Measurements from ENCODE around the gene PHF21B.

Gene PHF21B

DNA sequence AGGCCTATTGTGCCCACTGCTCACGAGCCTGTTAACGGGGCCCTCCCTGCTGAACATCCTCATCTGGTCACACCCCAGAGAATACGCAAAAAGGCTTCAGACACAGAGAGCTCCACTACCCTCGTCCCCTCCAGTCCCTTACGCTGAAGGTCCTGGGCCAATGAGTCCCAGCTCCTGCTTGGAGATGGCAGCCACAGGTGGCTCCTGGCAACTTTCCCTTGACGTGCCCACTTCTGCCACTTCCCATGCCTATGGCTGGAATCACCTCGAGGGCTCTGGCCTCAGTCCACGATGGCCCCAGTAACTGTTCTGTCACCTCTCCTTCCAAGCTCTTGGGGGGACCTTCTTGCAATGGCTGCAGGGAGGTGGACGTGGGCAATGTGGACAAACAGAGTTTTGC is 12.7 kb downstream of the PHF21B start:
- Histone ChIP-seq H3K4me3 (ENCODE audit: low read length) (no peak overlapping the region), H3K4me1 (ENCODE audit: control insufficient read depth, insufficient read depth, low read length) (no peaks in the 10 kb centered on the region), H3K9me3 (ENCODE audit: control insufficient read depth, low read length) (no peaks in the 10 kb centered on the region), H3K27me3 (ENCODE audit: control insufficient read depth, insufficient read depth, low read length) (peaks cover 8% of the 10 kb centered on the region), H3K9ac (ENCODE audit: low read length) (no peak overlapping the region), H3K36me3 (ENCODE audit: control insufficient read depth, insufficient read depth, low read length) (no peaks in the 10 kb centered on the region)

DNA sequence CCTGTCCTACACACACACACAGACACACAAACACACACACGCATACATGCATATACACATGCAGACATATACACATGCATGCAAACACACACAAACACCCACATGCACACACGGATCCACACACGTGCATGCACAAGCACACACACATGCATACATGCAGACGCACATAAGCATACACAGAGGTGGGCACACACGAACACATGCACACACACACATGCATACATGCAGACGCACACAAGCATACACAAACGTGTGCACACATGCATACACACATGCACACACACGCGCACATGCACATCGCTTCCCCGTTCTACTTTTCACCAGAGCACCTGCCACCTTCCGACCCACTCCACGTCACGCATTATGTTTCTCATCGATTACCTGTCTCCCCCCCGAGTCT is 13.2 kb downstream of the PHF21B start:
- H3K4me3 ChIP-seq (ENCODE audit: low read length) = no peak overlapping the region
- H3K27me3 ChIP-seq (ENCODE audit: control insufficient read depth, insufficient read depth, low read length) = peaks cover 8% of the 10 kb centered on the region
- H3K36me3 ChIP-seq (ENCODE audit: control insufficient read depth, insufficient read depth, low read length) = no peaks in the 10 kb centered on the region
- H3K9ac ChIP-seq (ENCODE audit: low read length) = no peak overlapping the region
- no peaks in the 10 kb centered on the region for H3K9me3 ChIP-seq (ENCODE audit: control insufficient read depth, low read length)
- H3K4me1 ChIP-seq (ENCODE audit: control insufficient read depth, insufficient read depth, low read length) = no peaks in the 10 kb centered on the region

DNA sequence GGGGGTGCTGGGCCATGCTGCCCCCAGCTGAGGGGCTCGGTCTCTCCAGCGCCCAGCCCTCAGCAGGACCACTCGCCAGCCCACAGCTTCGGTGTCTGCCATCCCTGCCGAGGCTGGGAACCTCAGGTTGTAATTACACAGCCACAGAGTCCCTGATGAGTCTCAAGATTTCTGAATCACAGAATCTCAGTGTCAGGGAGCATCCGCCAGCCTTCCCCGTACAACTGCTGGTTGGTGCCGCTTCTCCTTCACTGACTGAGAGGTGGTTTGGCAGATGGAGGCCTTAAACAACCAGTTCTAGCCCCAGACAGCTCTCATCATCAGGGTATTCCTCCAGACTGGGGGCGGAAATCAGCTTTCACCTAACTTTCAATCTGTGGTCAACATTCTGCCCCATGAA is 13.7 kb downstream of the PHF21B start:
- no peak overlapping the region for H3K4me3 ChIP-seq (ENCODE audit: low read length)
- H3K27me3 ChIP-seq (ENCODE audit: control insufficient read depth, insufficient read depth, low read length) = peaks cover 8% of the 10 kb centered on the region
- no peaks in the 10 kb centered on the region for H3K9me3 ChIP-seq (ENCODE audit: control insufficient read depth, low read length)
- H3K9ac ChIP-seq (ENCODE audit: low read length) = no peak overlapping the region
- H3K4me1 ChIP-seq (ENCODE audit: control insufficient read depth, insufficient read depth, low read length) = no peaks in the 10 kb centered on the region
- no peaks in the 10 kb centered on the region for H3K36me3 ChIP-seq (ENCODE audit: control insufficient read depth, insufficient read depth, low read length)

DNA sequence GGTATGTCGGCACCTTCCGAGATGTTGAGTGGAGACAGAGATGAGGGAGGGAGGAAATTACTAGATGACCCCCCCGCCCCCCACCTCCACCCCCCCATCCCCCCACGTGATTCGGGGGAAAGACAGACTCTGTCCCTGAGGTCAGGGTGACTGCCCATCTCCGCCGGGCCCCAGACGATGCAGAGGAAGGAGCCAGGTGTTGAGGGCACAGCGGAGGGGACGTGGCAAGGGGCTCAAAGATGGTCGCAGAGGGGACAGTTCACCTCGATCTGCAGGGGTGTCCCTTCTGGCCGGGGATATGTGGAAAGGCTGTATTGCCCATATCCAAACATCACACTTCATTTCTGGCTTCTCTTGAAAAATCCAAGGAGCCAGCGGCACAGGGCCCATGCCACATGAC is 14.1 kb downstream of the PHF21B start:
- Histone ChIP-seq H3K9me3 (ENCODE audit: control insufficient read depth, low read length) (no peaks in the 10 kb centered on the region), H3K27me3 (ENCODE audit: control insufficient read depth, insufficient read depth, low read length) (peaks cover 8% of the 10 kb centered on the region), H3K4me1 (ENCODE audit: control insufficient read depth, insufficient read depth, low read length) (no peaks in the 10 kb centered on the region), H3K9ac (ENCODE audit: low read length) (no peak overlapping the region), H3K4me3 (ENCODE audit: low read length) (no peak overlapping the region), H3K36me3 (ENCODE audit: control insufficient read depth, insufficient read depth, low read length) (no peaks in the 10 kb centered on the region)

DNA sequence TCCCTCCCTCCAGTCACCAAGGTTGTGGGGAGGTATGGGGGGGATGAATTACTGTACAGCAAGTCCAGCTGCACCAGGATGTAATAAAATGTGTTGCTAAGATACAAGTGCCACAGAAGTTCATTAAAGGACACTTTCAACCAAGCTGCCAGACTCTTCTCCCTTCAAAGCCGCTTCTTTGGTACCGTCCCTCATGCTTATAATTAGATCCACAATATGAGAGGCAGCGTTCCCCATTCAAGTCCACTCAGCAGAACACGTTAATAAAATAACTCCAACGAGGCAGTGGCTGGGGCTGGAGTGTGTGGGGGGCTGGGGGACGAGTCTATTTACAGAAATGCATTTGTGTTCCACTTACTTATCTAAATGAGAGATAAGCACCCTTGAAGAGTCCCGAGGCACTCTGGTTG is 14.7 kb downstream of the PHF21B start:
- Histone ChIP-seq H3K9ac (ENCODE audit: low read length) (no peak overlapping the region), H3K4me3 (ENCODE audit: low read length) (no peak overlapping the region), H3K9me3 (ENCODE audit: control insufficient read depth, low read length) (no peaks in the 10 kb centered on the region), H3K36me3 (ENCODE audit: control insufficient read depth, insufficient read depth, low read length) (no peaks in the 10 kb centered on the region), H3K4me1 (ENCODE audit: control insufficient read depth, insufficient read depth, low read length) (no peaks in the 10 kb centered on the region), H3K27me3 (ENCODE audit: control insufficient read depth, insufficient read depth, low read length) (peaks cover 8% of the 10 kb centered on the region)

DNA sequence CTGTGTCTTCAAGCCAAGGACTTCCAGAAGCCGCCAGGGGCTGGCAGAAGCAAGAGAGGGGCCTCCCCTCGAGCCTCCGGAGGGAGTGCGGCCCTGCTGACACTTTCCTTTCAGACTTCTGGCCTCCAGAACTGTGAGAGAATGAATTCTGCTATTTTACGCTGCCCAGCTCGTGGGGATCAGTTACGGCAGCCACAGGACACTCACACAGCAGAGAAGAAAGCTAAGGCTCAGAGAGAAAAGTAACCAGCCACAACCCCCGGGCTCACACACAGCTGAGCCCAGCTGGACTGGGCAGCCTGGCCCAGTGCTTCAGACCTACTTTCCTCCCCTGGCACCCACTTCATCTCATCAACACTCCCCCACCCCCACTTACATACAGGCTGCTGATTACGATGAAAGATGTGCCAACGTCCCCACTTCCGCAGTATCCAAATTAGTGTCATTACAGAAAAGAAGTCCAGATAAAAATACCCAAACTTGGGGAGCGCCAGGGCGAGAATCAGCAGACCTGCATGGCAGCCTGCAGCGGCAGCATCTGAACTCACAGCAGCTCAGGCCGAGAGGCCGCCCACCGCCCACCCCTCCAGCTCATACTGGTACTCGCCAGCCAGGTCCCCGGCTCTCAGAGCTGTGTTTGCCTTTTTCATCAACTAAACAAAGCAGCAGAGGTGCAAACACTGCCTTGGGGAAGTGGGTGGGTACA is 15.3 kb downstream of the PHF21B start:
- no peaks in the 10 kb centered on the region for H3K9me3 ChIP-seq (ENCODE audit: control insufficient read depth, low read length)
- H3K27me3 ChIP-seq (ENCODE audit: control insufficient read depth, insufficient read depth, low read length) = peaks cover 8% of the 10 kb centered on the region
- H3K36me3 ChIP-seq (ENCODE audit: control insufficient read depth, insufficient read depth, low read length) = no peaks in the 10 kb centered on the region
- H3K9ac ChIP-seq (ENCODE audit: low read length) = no peak overlapping the region
- H3K4me3 ChIP-seq (ENCODE audit: low read length) = no peak overlapping the region
- H3K4me1 ChIP-seq (ENCODE audit: control insufficient read depth, insufficient read depth, low read length) = no peaks in the 10 kb centered on the region

DNA sequence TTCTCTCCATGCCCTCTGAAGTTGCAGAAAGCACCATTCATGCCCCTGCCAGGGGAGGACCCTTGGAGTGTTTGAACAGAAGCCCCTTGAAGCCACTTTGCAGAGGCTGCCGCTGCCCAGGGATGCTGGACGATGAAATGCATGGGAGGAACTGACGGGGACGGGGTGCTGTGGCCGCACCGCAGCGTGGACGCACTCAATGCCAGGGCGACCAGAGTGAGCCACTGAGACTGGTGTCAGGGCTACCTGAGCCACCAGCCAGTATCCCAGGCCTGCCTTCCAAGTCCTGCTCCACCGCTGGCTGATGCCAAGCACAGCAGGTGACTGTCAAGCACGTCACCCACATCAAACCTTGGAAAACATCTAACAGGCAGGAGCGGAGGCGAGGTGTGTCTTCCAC is 17.6 kb downstream of the PHF21B start:
- H3K27me3 ChIP-seq (ENCODE audit: control insufficient read depth, insufficient read depth, low read length) = peaks cover 4% of the 10 kb centered on the region
- H3K36me3 ChIP-seq (ENCODE audit: control insufficient read depth, insufficient read depth, low read length) = no peaks in the 10 kb centered on the region

DNA sequence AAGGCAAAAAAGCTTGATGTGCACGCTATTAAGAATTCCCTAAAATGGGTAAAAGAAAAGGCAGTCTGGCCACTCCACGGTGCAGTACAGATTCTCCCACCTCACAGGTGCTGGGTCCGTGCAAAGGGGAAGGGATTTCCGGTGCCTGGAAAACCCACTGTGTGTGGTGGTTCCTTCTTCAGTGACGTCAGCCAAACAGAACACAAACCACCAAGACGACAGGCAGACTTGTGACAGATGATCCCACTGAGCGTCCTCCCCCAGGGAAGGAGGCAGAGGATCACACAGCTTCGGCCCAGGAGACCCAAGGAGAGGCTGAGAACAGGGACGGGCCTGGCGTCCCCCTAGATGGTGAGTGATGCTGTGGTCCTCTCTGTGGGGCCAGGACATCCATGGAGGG is 18.6 kb downstream of the PHF21B start:
- H3K4me1 ChIP-seq (ENCODE audit: control insufficient read depth, insufficient read depth, low read length) = no peaks in the 10 kb centered on the region
- no peaks in the 10 kb centered on the region for H3K9me3 ChIP-seq (ENCODE audit: control insufficient read depth, low read length)
- H3K4me3 ChIP-seq (ENCODE audit: low read length) = no peak overlapping the region
- H3K9ac ChIP-seq (ENCODE audit: low read length) = no peak overlapping the region
- H3K27me3 ChIP-seq (ENCODE audit: control insufficient read depth, insufficient read depth, low read length) = no peaks in the 10 kb centered on the region
- no peaks in the 10 kb centered on the region for H3K36me3 ChIP-seq (ENCODE audit: control insufficient read depth, insufficient read depth, low read length)

More for the DNA sequence above, 17.6 kb downstream of the PHF21B start:
- no peaks in the 10 kb centered on the region for H3K9me3 ChIP-seq (ENCODE audit: control insufficient read depth, low read length)
- H3K4me3 ChIP-seq (ENCODE audit: low read length) = no peak overlapping the region
- H3K4me1 ChIP-seq (ENCODE audit: control insufficient read depth, insufficient read depth, low read length) = no peaks in the 10 kb centered on the region
- no peak overlapping the region for H3K9ac ChIP-seq (ENCODE audit: low read length)

DNA sequence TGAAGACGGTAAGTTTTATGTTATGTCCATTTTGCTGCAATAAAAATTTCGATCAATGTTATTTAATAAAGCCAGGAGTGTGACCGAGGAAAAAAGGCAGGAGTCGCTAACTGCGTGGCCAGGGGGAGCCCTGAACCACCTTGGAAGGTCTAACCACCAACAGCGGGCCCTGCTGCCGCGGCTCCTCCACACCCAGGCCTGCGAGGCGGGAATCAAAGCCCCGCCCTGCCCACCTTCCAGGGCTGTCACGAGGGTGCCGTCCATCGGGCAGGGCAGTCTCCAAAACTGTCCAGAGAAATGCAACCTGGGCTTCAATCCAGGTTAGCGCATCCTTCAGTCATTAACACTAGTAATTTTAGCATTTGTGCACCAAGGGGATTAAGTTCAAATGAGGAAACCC is 19.0 kb downstream of the PHF21B start:
- no peaks in the 10 kb centered on the region for H3K27me3 ChIP-seq (ENCODE audit: control insufficient read depth, insufficient read depth, low read length)
- H3K9ac ChIP-seq (ENCODE audit: low read length) = no peak overlapping the region
- no peaks in the 10 kb centered on the region for H3K4me1 ChIP-seq (ENCODE audit: control insufficient read depth, insufficient read depth, low read length)
- no peaks in the 10 kb centered on the region for H3K36me3 ChIP-seq (ENCODE audit: control insufficient read depth, insufficient read depth, low read length)
- H3K4me3 ChIP-seq (ENCODE audit: low read length) = no peak overlapping the region
- H3K9me3 ChIP-seq (ENCODE audit: control insufficient read depth, low read length) = no peaks in the 10 kb centered on the region

DNA sequence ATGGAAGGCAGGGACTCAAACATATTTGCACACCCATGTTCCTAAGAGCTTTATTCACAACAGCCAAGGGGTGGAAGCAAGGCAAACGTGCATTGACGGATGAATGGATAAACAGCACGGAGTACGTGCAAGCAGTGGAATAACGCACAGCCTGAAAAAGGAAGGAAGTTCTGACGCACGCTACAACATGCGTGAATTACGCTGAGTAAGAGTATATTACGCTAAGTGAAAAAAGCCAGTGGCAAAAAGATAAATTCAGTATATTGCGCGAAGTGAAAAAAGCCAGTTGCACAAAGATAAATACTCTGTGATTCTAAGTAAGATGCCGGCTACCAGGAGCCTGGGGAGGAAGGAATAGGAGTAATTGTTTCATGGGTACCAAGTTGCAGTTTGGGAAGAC is 19.5 kb downstream of the PHF21B start:
- Histone ChIP-seq H3K27me3 (ENCODE audit: control insufficient read depth, insufficient read depth, low read length) (no peaks in the 10 kb centered on the region), H3K4me3 (ENCODE audit: low read length) (no peak overlapping the region), H3K4me1 (ENCODE audit: control insufficient read depth, insufficient read depth, low read length) (no peaks in the 10 kb centered on the region), H3K36me3 (ENCODE audit: control insufficient read depth, insufficient read depth, low read length) (no peaks in the 10 kb centered on the region), H3K9me3 (ENCODE audit: control insufficient read depth, low read length) (no peaks in the 10 kb centered on the region), H3K9ac (ENCODE audit: low read length) (no peak overlapping the region)

DNA sequence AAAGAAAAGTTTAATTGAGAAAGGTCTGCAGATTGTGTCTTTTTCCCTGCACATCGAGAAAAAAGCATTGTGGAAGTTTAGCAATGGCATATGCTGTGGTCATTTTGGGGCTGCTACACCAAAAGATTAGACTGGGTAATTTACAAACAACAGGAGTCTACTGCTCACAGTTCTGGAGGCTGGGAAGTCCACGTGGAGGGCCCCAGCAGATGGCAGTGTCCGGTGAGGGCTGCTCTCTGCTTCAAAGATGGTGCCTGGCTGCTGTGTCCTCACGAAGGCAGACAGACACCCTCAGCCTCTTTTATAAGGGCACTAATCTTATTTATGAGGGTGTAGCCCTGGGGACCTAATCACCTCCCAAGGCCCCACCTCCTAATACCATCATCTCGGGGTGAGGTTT is 21.1 kb downstream of the PHF21B start:
- H3K9me3 ChIP-seq (ENCODE audit: control insufficient read depth, low read length) = no peaks in the 10 kb centered on the region
- H3K4me1 ChIP-seq (ENCODE audit: control insufficient read depth, insufficient read depth, low read length) = no peaks in the 10 kb centered on the region
- no peak overlapping the region for H3K4me3 ChIP-seq (ENCODE audit: low read length)
- H3K36me3 ChIP-seq (ENCODE audit: control insufficient read depth, insufficient read depth, low read length) = no peaks in the 10 kb centered on the region
- H3K27me3 ChIP-seq (ENCODE audit: control insufficient read depth, insufficient read depth, low read length) = no peaks in the 10 kb centered on the region
- H3K9ac ChIP-seq (ENCODE audit: low read length) = no peak overlapping the region

DNA sequence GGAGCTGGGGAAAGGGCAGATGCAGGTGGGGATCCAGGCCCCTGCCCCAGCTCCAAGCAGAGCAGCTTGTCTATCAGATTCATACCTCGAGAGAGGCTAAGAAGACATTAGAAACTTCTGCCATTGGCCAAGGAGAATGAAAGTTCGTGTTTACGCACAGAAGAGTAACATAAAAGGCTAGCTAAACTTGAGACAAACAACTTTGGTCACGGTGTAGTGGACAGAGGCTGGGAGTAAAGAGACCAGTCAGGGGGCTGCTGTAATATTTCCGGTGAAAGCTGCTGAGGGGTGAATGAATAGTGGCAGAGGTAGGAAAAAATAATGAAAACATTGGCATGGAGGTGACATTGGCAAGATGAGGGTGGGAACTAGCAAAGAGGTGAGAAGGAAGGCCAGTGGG is 22.9 kb downstream of the PHF21B start:
- H3K4me3 ChIP-seq (ENCODE audit: low read length) = no peak overlapping the region
- H3K36me3 ChIP-seq (ENCODE audit: control insufficient read depth, insufficient read depth, low read length) = no peaks in the 10 kb centered on the region
- no peak overlapping the region for H3K9ac ChIP-seq (ENCODE audit: low read length)
- H3K27me3 ChIP-seq (ENCODE audit: control insufficient read depth, insufficient read depth, low read length) = no peaks in the 10 kb centered on the region
- H3K9me3 ChIP-seq (ENCODE audit: control insufficient read depth, low read length) = no peaks in the 10 kb centered on the region
- H3K4me1 ChIP-seq (ENCODE audit: control insufficient read depth, insufficient read depth, low read length) = no peaks in the 10 kb centered on the region
